NCI-H774 (cell line): ENCODE measurements around the gene PIK3AP1.
"Not testable (repeated sequence)": the region's sequence is repeated elsewhere in the genome, so short reads cannot be mapped to it uniquely, and the experiment has no call there.

Experiments
- DNase-seq: peaks from one replicate; lab custom pipeline; 2025; lab: John Stamatoyannopoulos, UW

The PIK3AP1 gene

DNA sequence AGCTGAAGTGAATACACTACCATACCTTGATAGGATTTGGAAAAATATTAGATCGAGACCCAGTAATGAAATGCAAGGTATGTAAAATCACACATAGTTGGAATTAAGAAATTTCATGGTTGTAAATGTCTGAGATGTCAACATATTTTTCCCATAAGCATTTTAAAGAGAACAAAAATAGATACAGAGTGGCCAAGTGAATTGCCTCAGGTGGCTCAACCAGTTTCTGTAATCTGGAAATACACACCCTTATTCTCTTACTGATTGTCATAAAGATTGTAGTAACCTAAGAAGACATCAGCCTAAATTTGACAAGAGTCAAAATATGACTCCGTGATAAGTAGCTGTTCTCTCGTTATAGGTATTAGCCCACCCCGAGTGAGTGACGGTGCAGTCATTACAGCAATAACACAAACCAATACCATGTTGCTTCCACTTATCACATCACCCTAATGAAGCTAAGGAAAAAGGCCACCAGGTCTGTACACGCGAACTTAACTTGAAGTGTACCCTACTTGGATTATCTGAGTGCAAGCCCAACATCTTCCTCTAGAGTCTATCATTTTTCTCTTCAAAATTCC, 23.4 kb downstream of the PIK3AP1 start:
- DNase-seq: no peak

DNA sequence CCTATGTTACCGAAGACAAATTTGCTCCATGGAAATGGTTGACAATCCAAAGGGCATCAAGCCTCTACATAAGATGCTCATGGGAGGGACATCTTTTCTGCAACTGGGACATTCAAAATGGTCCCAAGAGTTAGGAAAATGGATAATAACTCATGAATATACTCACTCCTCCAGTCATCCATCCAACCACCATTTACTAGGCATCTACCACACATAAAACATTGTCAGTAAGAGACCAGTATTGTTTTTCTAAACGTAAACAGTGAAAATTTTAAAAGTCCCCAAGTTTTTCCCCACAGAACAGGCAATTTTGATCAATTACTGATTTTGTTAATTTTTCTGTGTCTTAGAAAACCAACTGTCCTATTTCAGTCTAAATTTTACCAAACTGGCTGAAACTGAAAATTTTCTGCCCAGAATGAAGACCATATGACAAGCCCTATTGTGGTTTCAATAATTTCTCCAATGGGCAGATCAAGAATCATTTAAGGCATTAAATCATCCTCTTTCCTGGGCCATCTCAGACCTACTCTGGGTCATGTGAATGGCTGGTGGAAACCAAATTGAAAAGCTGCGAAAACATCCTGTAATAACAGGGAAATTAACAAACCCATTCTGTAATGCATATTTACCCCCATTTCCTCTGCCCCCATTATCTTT, 24.2 kb downstream of the PIK3AP1 start:
- DNase-seq: no peak

DNA sequence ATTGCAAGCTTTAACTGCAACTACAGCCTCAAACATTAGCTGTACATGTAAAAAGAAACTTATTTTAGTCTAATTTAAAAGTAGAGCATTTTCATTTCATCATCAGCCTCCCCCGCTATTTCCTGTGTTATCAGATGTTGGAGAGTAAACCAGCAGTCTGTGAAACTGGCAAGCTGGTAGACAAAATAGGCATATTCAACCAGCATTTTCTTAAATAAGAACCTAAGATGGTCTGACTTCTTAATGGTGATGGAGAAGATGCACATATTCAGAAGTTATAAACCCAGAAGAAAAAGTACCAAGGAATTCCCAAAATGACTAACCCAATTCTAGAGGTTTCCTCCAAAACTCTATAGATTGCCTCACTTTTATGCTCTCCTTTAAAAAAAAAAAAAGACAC, 24.9 kb downstream of the PIK3AP1 start:
- no peak for DNase-seq

DNA sequence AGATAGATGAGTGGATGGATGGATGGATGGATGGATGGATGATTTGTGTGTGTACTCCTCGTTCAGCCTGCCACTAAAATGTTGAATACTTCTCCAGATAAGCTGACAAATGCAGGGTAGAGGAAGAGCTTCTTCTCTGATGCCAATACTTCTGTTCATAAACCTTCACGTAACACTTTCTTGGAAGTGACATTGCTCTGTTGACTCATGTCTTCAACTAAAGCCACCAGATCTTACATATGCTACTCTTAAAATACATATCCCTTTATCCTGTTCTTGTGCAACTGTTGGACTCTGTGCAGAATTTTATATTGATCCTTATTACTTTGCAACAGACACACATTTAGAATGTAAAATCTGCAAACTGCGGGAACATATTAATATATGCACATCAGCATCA, 26.9 kb downstream of the PIK3AP1 start:
- DNase-seq: no peak

DNA sequence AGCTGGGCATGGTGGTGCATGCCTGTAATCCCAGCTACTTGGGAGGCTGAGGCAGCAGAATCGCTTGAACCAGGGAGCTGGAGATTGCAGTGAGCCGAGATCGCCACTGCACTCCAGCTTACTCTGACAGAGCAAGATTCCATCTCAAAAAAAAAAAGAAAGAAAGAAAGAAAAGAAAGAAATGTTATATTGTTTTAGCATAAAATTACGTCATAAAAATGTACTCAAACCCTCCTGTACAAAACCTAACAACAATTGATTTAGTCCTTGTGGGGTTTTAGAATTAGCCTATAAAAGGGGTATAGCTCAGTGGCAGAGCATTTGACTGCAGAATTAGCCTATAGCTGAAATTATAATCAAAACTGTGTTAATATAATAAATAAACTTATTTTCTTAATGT, 27.9 kb downstream of the PIK3AP1 start:
- no peak for DNase-seq

DNA sequence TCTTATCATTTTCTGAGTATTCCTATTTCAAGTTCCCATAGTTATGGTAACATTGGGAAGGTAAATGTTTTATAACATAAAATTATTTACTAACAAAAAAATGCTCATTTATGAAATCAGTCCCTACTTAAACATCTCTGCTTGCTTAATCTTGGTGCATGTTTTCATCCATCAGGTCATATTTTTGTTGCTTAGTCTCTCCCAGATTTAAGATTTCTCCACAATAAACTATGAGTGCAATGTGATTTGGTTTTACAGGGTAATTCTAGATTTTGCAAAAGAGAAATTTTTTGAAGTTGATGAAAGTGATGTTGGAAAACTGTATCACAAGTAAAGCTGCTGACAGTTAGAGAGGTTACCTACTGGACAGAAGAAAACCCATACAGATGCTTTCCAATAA, 28.6 kb downstream of the PIK3AP1 start:
- no peak for DNase-seq

DNA sequence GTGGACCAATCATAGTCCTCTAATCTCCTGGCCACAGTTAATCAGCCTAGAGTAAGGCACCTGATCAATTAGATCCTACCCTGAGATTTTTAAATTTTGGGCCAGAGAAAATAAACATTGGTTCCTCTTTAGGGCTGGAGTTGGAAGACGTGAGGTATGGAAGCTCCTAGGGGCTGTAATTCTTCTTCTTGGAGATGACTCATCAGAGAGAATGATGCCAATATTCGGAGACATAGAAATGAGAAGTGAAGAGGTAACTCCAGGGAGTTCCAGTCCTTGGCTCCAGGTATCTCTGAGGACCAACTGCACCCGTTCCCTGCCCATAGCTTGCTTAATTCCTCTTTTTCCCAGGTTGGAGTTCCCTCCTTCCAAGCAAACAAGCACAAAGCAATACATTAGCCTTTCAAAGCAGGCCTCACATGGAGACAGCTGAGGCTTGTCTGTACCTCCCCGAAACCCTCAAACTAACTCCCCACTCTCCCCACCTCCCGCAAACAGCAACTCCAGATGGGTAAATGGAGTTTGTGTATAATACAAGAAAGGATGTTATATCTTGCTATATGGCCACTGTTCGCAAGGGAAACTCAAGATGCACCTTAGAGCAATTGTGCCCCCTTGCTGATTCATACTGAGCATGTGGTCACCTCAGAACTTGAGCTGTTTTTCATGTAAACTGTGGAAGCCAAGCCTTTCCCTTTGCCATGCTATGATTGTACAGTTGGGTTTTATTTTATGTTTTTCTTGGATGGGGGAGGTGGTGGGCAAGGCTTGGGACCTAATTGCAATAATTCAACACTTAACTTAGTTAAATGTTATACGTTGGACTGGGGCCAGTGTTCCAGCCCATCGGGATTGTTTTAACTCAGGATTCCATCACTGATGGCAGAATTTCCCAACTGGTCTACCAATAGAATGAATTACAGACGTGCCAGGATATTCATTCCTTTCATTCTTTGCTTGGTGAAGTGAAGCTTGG, 29.3 kb downstream of the PIK3AP1 start:
- DNase-seq: no peak

DNA sequence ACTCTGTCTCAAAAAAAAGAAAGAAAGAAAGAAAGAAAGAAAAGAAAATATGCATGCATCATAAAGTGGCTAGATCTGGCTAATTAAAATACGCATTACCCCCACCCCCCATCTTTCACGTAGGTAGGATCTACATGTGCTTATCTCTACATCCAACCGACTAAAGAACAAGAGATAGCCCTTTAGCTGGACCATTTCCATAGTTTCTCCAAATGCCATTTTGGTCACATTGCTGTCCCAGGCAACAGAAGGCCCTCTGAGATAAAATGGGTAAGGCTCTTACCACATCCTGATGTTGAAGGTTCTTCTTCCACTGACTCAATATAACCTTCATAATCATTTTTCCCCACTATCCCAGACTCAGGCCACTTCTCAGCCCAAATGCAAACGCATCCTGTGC, 31.5 kb downstream of the PIK3AP1 start:
- DNase-seq: no peak

DNA sequence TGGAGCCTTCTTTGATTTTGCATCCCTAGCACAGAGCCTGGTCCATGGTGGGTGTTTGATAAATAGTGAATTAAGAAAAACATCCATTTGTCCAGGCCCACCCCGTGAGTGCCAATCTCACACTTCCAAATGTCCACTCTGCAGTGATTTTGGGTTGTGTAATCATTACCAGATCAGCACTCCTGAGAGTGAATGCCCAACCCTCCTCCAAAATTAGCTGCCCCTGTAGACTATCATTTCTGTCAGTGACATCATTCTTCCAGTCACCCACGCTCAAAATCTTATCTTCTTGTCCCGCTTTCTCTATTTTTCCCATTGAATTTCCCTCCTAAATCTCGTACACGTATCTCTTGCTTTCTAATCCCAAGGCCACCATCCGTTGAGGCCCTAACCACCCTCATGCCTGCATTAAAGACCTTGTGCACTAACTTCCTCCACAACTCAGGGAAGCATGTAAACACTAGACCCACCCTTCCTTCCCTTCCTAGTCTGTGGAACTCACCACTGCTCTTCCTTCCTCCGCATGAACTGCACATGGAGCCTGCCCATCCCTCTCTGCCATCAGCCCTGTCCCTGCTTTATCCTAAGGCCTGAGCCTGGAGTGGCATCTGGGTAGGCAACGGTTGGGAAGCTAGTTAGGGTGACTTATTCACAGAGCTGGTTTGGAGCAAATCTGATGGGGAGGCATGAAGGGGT, 32.8 kb downstream of the PIK3AP1 start:
- no peak for DNase-seq

DNA sequence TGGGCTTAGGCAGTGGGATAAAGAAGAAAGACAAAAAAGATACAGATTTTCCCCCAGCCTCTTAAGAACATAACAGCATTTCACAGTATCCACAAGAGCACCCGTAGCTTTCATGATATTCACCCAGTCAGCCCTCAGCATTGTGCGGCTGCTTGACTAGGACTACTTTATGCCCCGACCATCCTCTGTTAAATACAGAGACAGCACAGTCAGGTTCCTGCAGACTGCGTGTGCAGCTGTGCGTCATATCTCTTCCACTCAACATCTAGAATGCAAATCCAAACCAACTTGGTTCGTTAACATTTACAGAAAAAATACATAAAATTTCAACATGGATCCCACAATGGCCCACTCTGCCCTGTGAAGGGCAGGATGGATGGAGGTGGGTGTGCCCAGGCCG, 33.8 kb downstream of the PIK3AP1 start:
- DNase-seq: no peak

DNA sequence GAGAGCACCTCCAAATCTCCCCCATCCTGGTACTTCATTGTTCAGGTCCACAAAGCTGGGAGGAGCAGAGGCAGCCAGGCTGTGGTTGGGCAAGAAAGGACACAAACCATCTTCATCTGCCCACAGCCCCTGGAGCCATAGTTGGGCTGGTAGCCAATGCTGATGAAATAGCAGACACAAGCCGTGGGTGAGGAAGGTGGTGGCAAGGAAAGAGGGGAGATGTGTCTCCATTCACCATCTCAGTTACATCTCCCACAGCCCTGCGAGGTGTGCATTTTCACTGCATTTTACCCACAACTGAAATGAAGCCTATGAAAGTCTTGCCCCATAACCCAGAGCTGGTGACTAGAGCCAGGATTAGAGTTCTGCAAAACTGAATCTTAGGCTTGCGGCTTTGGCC, 35.0 kb downstream of the PIK3AP1 start:
- no peak for DNase-seq

DNA sequence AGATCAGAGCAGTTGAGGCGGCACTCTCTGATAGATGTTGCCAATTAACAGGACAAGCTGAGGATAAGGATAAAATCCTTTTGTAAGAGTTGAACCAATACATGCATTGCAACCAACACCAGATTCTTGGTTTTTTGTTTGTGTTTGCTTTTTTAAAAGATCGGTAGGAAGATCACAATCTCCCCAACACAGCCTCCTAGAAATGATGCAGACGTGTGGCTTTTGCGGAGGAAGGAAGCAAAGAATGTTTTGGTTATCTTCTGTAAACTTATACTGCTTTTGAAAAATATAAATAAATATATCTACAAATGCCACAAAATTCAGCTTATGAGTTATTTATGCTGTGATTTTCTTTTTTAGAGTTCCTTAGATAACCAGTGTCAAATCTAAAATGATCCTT, 35.5 kb downstream of the PIK3AP1 start:
- no peak for DNase-seq

DNA sequence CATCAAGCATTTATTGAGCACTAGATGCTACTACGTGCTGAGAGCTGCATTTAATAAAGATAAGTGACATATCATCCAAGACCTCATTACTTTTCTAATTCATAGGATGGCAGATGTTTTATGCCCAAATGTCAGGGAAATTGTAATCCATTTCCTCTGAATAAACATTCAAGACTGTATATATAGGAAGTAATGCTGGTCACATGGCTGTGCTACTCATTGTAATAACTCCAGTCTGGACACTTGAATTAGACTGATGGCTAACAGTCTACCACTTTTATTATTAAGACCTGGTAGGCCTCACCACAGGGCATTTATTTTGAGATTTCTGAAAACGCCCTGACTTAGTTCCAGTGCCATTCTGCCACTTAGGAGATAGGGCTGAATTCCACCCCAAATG, 36.6 kb downstream of the PIK3AP1 start:
- DNase-seq: no peak

DNA sequence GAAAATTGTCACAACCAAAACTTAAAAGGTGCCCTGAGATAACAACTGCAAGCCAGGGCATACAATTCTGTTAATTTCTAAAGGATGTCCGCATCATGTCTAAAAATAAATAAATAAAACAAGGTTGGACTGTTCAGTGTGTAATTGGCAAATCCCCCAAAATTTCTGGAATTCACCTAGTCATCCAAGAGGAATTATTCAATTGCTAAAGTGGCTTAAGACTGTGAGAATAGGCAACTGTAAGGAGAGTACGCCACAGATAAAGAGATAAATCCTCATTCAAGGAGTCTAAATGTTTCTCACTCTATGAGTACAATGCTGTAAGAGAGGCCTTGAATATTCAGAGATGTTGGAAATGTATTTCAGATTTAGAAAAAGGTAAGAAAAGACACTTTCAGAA, 37.2 kb downstream of the PIK3AP1 start:
- no peak for DNase-seq

DNA sequence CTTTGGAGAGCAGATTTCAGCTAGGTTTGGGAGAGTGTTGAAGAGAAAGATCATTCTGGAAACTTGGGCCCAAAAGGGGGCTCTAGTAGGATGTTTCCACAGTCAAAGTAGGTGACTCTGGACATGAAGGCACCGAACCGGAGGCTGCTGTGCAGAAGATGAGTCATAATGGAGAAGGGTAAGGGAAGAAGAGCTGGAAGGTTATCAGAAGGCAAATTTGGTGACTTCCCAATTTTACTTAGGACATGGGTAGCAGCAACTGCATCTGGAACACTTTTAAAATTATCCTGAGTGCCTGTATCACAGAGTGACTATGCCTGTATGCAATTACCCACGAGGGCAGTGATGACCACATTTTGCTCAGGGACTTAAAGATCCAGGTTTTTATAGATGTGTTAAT, 38.8 kb downstream of the PIK3AP1 start:
- DNase-seq: no peak

DNA sequence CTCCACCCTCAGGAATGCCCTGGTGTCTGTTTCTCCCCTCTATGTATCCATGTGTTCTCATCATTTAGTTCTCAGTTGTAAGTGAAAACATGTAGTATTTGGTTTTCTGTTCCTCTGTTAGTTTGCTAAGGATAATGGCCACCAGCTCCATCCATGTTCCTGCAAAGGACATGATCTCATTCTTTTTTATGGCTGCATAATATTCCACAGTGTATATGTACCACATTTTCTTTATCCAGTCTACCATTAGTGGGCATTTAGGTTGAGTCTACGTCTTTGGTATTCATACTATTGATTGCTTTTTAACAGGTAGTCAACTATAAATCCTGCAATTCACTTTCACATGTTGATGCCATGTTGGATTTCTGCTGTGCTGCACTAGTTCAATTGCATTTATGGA, 39.9 kb downstream of the PIK3AP1 start:
- not testable (repeated sequence) for DNase-seq

DNA sequence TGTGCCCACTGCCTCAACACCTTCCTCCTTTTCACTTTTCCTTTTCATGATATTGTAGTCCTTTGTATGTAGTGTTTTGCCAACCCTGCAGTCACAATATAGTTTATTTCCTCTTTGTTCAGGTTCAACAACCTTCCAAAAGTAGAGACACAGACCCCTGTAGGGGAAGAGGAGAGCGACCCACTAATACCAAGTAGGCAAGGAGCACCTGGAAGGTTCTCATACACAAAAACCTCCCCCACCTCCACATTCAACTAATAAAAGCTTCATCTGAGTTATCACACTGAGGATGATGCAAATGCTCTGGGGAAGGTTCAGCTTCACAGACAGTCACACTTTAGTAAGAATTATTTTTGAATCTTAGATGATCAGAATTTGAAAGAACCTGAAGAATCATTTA, 41.6 kb downstream of the PIK3AP1 start:
- DNase-seq: no peak

DNA sequence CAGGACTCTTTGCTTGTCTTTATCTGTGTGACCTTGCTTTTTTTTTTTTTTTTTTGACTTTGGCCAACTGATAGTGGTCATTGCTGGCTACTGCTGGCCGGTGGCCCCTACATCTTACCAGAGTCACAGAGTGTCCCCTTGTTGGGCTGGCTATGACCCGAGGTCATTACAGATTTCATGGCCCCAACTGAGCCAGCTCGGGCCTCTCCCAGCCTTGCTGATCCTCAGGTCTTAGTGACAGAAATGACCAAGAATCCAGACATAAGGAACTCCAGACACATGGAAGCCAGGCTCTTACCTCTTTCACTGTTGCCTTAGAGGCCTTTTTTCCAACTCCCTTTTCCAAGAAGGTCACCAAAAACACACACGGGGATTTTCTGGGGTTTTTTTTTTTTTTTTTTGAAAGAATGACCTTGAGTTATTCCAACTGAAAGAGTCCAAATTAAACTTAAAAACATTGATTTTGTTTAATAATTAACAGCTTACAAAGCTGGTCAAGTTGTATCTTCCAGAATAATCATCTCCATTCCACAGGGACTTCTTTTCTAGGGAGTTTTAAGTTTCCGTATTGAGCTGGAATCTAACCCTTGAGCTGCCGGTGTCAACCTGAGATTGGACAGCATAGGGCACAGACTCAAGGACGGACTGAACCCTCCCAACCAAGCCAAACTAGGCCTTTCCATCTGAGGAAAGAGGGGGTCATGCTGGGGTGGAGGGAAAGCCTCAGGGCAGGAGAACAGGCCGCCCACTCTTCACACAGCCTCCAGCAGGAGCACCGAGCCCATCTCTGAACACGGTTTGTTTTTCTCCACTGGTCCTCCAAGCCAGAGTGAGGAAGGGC, 43.8 kb downstream of the PIK3AP1 start:
- no peak for DNase-seq

DNA sequence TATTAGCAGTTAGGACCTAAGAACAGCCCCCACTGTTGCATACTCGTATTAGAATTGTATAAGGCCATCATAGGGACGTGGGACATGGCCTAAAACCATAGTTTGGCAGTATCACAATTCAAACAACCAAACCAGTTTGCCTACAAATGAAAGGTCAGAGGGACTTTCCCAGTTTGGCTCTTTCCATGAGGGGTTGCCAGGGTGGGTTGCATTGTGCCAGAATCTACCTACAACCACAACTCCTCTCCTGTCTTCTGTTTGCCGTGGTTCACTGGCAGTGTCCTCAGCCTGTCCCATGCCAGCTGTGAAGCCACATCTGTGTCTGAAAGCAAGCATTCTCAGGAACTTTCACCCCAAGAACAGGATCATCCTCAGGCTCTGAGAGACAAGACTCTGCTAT, 44.5 kb downstream of the PIK3AP1 start:
- DNase-seq: no peak

DNA sequence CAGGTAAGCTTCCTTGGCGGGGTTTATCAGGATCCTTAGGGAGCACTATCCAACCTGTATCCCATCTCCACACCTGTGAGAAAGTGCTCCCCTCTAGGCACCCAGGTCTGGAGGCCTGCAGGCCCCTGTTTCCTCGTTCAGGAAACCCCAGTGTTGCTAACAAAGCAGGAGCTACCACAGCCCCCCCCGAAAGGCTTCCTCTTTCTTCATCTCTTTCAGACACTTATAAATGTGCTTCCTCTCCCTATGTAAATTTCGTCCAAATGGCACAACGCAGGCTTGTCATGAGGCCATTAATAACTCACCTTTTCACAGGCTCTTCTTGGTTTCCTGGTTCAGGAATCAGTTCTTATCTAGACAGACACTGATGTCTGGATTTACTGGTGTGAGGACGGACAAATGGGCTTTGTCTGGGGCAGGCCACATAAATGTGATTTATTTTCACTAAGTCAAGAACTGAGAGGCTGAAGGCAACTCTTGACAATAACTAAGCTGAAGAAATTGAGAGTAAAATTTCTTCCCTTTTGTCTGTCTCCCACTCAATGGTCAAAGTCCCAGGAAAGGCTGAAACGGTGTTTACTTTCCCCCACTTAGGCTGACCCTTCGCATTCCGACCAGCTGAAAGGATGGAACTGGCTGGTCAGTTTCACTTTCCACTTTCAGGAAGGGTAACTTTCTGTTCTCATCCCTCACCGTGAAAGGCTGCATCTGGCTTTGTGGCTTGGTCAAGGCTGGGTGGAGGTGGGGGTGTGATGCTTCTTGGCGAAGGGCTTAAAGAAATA, 46.8 kb downstream of the PIK3AP1 start:
- no peak for DNase-seq
